SIG-M5 treated with dmso at 0.1 percent for 504 hours (cell line): Measurements from ENCODE around the gene TJP2.

ENCODE experiments used
- DNase-seq: peaks from one replicate; lab custom pipeline; 2025; ENCODE audit not compliant: unreplicated experiment; lab: John Stamatoyannopoulos, UW

Gene TJP2

GRCh38 chr9:69190086-69190862 is 16.2 kb downstream of the TJP2 start:
- no peak for DNase-seq

GRCh38 chr9:69190863-69191181 is 16.7 kb downstream of the TJP2 start:
- DNase-seq = no peak

GRCh38 chr9:69191231-69191630 is 17.2 kb downstream of the TJP2 start:
- DNase-seq = no peak

- DNase-seq = no peak
Measured at GRCh38 chr9:69192214-69192613, 18.1 kb downstream of the TJP2 start.

- DNase-seq = no peak
Measured at GRCh38 chr9:69193685-69194032, 19.6 kb downstream of the TJP2 start.

GRCh38 chr9:69194702-69195418 is 20.8 kb downstream of the TJP2 start:
- DNase-seq = no peak

GRCh38 chr9:69195668-69196067 is 21.6 kb downstream of the TJP2 start:
- DNase-seq = no peak

GRCh38 chr9:69197687-69198086 is 23.6 kb downstream of the TJP2 start:
- DNase-seq = no peak

GRCh38 chr9:69198521-69199220 is 24.6 kb downstream of the TJP2 start:
- DNase-seq = no peak

- no peak for DNase-seq
Measured at GRCh38 chr9:69199769-69200470, 25.8 kb downstream of the TJP2 start.

GRCh38 chr9:69202556-69202955 is 28.5 kb downstream of the TJP2 start:
- no peak for DNase-seq

GRCh38 chr9:69204326-69204725 is 30.2 kb downstream of the TJP2 start:
- no peak for DNase-seq

GRCh38 chr9:69204849-69205248 is 30.8 kb downstream of the TJP2 start:
- DNase-seq = no peak

GRCh38 chr9:69206047-69206446 is 32.0 kb downstream of the TJP2 start:
- DNase-seq = no peak

- no peak for DNase-seq
Measured at GRCh38 chr9:69207503-69207902, 33.4 kb downstream of the TJP2 start.

- no peak for DNase-seq
Measured at GRCh38 chr9:69211424-69212036, 37.5 kb downstream of the TJP2 start.

- no peak for DNase-seq
Measured at GRCh38 chr9:69213647-69214046, 39.6 kb downstream of the TJP2 start.

- DNase-seq = no peak
Measured at GRCh38 chr9:69214939-69215338, 40.9 kb downstream of the TJP2 start.

GRCh38 chr9:69215774-69216485 is 41.9 kb downstream of the TJP2 start:
- DNase-seq = no peak

- DNase-seq = no peak
Measured at GRCh38 chr9:69218166-69218565, 44.1 kb downstream of the TJP2 start.

- no peak for DNase-seq
Measured at GRCh38 chr9:69221036-69221435, 47.0 kb downstream of the TJP2 start.
